ENCODE measurements around the gene CENPW.

Gene CENPW

GRCh38 chr6:126339796-126340609 lies at the start of gene CENPW:
CENPW (plus strand) TSS chr6:126340115; CDS start chr6:126340274, 159 bp downstream.
- peak; percentile 67 for DNase-seq

- DNase-seq: no peak
These were observed 45.9 kb upstream of the CENPW start for GRCh38 chr6:126293891-126294524.

GRCh38 chr6:126300126-126300525 lies 39.8 kb upstream of the CENPW start:
- DNase-seq: no peak

- no peak for DNase-seq
These were observed 39.2 kb upstream of the CENPW start for GRCh38 chr6:126300735-126301134.

GRCh38 chr6:126302191-126302590 lies 37.7 kb upstream of the CENPW start:
- no peak for DNase-seq

GRCh38 chr6:126307849-126308248 lies 32.1 kb upstream of the CENPW start:
- DNase-seq: no peak

GRCh38 chr6:126308362-126308761 lies 31.6 kb upstream of the CENPW start:
- no peak for DNase-seq

GRCh38 chr6:126312013-126312665 lies 27.8 kb upstream of the CENPW start:
- no peak for DNase-seq

GRCh38 chr6:126313941-126314340 lies 26.0 kb upstream of the CENPW start:
- DNase-seq: no peak

- no peak for DNase-seq
These were observed 21.1 kb upstream of the CENPW start for GRCh38 chr6:126318797-126319196.

GRCh38 chr6:126333729-126334128 lies 6.2 kb upstream of the CENPW start:
- DNase-seq: no peak

GRCh38 chr6:126335210-126335609 lies 4.7 kb upstream of the CENPW start:
- no peak for DNase-seq

- peak; percentile 87 for DNase-seq
These were observed 2.6 kb upstream of the CENPW start for GRCh38 chr6:126337323-126337722.

- no peak for DNase-seq
These were observed 1.2 kb downstream of the CENPW start for GRCh38 chr6:126341126-126341525.

- DNase-seq: no peak
These were observed 4.3 kb downstream of the CENPW start for GRCh38 chr6:126344181-126344580.

- DNase-seq: no peak
These were observed 12.0 kb downstream of the CENPW start for GRCh38 chr6:126351960-126352359.

- no peak for DNase-seq
These were observed 12.6 kb downstream of the CENPW start for GRCh38 chr6:126352514-126352913.

- DNase-seq: no peak
These were observed 16.6 kb downstream of the CENPW start for GRCh38 chr6:126356526-126356925.

GRCh38 chr6:126359936-126360537 lies 20.1 kb downstream of the CENPW start:
- no peak for DNase-seq

- DNase-seq: no peak
These were observed 22.0 kb downstream of the CENPW start for GRCh38 chr6:126361832-126362440.

- DNase-seq: peak; percentile 67
These were observed 27.9 kb downstream of the CENPW start for GRCh38 chr6:126367849-126368248.

- DNase-seq: no peak
These were observed 32.7 kb downstream of the CENPW start for GRCh38 chr6:126372626-126373025.

- DNase-seq: no peak
These were observed 33.4 kb downstream of the CENPW start for GRCh38 chr6:126373344-126373743.
